ENCODE measurements around the gene KIF25. TPM values are rescaled to one million over a fixed set of nuclear protein-coding genes. Genes with fewer than 3 reads are reported as not detected.

The KIF25 gene
- total and polyA plus RNA-seq, 8 donors: 0.23 to 0.35 (median 0.26) TPM; not detected in 4

DNA sequence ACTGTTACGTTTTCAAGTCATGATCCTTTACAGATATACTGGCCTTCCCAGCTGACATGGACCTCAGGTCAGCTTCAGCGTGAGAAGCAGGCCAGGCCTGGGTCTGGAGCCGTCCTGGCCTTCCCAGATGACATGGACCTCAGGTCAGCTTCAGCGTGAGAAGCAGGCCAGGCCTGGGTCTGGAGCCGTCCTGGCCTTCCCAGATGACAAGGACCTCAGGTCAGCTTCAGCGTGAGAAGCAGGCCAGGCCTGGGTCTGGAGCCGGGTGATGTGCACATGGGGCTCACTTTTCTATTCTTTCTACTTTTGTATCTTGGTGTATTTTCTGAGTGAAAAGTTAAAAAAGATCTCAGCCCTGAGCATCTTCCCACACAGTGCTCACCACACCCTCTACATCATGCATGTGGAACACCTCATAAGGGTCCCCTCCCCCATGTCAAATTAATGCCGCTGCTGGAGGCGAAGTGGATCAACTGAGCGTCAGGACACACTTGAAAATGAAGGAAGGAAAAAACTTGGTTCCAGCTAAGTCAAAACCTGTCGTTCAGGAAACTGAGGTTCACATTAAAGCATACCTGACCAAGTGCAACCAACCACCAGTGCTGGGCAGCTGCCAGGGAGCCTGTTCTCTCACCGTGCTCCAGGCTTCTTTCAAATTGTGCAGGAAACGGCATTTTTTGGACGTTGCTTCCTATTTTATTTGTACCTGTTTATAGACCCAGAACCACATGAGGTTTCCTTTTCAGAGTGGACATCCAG lies 32.2 kb downstream of the KIF25 start:
- DNase-seq (peak in 1 of 6 donors; percentile 10), ATAC-seq (peak in 1 of 4 donors; percentile 21), FAIRE-seq (no peak)
- no peaks in the 10 kb centered on the region for H3K36me3 ChIP-seq
- H3K4me3 ChIP-seq: no peak overlapping the region
- TF ChIP-seq, protein P1, sequence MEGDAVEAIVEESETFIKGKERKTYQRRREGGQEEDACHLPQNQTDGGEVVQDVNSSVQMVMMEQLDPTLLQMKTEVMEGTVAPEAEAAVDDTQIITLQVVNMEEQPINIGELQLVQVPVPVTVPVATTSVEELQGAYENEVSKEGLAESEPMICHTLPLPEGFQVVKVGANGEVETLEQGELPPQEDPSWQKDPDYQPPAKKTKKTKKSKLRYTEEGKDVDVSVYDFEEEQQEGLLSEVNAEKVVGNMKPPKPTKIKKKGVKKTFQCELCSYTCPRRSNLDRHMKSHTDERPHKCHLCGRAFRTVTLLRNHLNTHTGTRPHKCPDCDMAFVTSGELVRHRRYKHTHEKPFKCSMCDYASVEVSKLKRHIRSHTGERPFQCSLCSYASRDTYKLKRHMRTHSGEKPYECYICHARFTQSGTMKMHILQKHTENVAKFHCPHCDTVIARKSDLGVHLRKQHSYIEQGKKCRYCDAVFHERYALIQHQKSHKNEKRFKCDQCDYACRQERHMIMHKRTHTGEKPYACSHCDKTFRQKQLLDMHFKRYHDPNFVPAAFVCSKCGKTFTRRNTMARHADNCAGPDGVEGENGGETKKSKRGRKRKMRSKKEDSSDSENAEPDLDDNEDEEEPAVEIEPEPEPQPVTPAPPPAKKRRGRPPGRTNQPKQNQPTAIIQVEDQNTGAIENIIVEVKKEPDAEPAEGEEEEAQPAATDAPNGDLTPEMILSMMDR (IDR thresholded peaks at IDR 0.05): no peak
- intact Hi-C loops (cut with DNase I): no loop called here
- H3K27ac ChIP-seq: no peak overlapping the region
- H3K4me1 ChIP-seq: no peaks in the 10 kb centered on the region
- H3K27me3 ChIP-seq: no peaks in the 10 kb centered on the region
- no peaks in the 10 kb centered on the region for H3K9me3 ChIP-seq
- 73 to 76% methylated on average over 14 of the region's 14 CpGs for WGBS, 2 donors

- TF ChIP-seq, protein P1 (IDR thresholded peaks at IDR 0.05): no peak
- WGBS, 2 donors: 45 to 50% methylated on average over 5 of the region's 5 CpGs
- H3K9me3 ChIP-seq: no peaks in the 10 kb centered on the region
- H3K27me3 ChIP-seq: no peaks in the 10 kb centered on the region
- H3K36me3 ChIP-seq: no peaks in the 10 kb centered on the region
- no peaks in the 10 kb centered on the region for H3K4me1 ChIP-seq
- DNase-seq (peak in 1 of 6 donors; percentile 4), FAIRE-seq (no peak), ATAC-seq (no peak)
- no peak overlapping the region for H3K27ac ChIP-seq
- no peak overlapping the region for H3K4me3 ChIP-seq
- intact Hi-C loops (cut with DNase I): no loop called here
These were observed 32.8 kb downstream of the KIF25 start for GRCh38 chr6:168030218-168030746.

DNA sequence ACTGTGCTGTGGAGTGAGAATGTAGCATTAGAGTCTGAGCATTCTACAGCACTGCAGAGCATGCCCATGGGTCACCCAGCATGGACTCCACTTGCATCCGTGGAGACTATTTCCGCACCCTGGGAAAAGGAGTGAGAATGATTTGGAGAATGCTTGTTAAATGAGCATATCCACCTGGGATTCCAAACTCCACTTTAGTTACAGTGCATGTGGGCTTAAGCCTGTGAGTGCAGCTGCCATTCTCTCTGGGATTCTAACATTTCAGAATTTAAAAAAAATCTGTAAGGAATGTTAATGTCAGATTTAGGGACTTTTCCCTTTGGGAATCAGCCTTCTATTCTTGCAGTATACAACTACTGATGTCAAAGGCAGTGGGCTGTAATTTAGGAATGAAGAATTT lies 33.4 kb downstream of the KIF25 start:
- 62 to 67% methylated on average over 2 of the region's 2 CpGs for WGBS, 2 donors
- H3K27me3 ChIP-seq: no peaks in the 10 kb centered on the region
- no peak overlapping the region for H3K27ac ChIP-seq
- H3K9me3 ChIP-seq: no peaks in the 10 kb centered on the region
- FAIRE-seq: no peak
- TF ChIP-seq, protein P1 (IDR thresholded peaks at IDR 0.05): no peak
- no peaks in the 10 kb centered on the region for H3K4me1 ChIP-seq
- H3K36me3 ChIP-seq: no peaks in the 10 kb centered on the region
- H3K4me3 ChIP-seq: no peak overlapping the region
- no peak for ATAC-seq
- intact Hi-C loops (cut with DNase I): no loop called here
- DNase-seq: peak in 1 of 6 donors; percentile 7

- Histone ChIP-seq H3K27me3 (no peaks in the 10 kb centered on the region), H3K9me3 (no peaks in the 10 kb centered on the region), H3K4me1 (no peaks in the 10 kb centered on the region), H3K36me3 (no peaks in the 10 kb centered on the region), H3K27ac (peak overlapping the region in 1 of 4 donors; percentile 12), H3K4me3 (no peak overlapping the region)
- peak in 1 of 4 donors; percentile 9 for ATAC-seq
- WGBS, 2 donors: 79 to 84% methylated on average over 14 of the region's 14 CpGs
- FAIRE-seq: no peak
- intact Hi-C loops (cut with DNase I): no loop called here
- TF ChIP-seq, protein P1 (IDR thresholded peaks at IDR 0.05): no peak
- DNase-seq: peak in 1 of 6 donors; percentile 8
These were observed 34.0 kb downstream of the KIF25 start for GRCh38 chr6:168031411-168031971.

All from pancreas (tissue), 10 donors.